Lung (tissue), 12 donors: ENCODE data around the gene JAG2. TPM values are rescaled to one million over a fixed set of nuclear protein-coding genes. Genes with fewer than 3 reads are reported as not detected.
A peak's percentile ranks its signal among the peaks of the same experiment; 100 is the strongest.

Experiments used
- ATAC-seq: fragments of 200-7000 bp; cut with Tn5 transposase; one replicate; pipeline ENCODE4 v1.9.1; 2020; ENCODE audit warnings: moderate number of reproducible peaks; ENCODE audit not compliant: insufficient read depth, low FRiP score
- DNase-seq, 3 donors: peaks; one replicate each; pipeline ENCODE4 v3.0.0-alpha.2; 2013 to 2017
- H3K27ac ChIP-seq, 2 donors: one replicate each; pipeline ENCODE4 v1.5.1; 2013; ENCODE audit warnings: mild to moderate bottlenecking in 2 of 2, moderate library complexity in 2 of 2, control low read depth in 1 of 2, inconsistent platforms in 1 of 2, low read depth in 1 of 2, low read length in 1 of 2
- H3K27me3 ChIP-seq, 3 donors: one replicate each; pipeline ENCODE4 v1.5.1; 2013; ENCODE audit warnings: low read length in 2 of 3; ENCODE audit not compliant: control insufficient read depth in 3 of 3, insufficient read depth in 3 of 3
- H3K36me3 ChIP-seq, 4 donors: one replicate each; pipeline ENCODE4 v1.5.1; 2013; ENCODE audit warnings: low read length in 4 of 4, mild to moderate bottlenecking in 1 of 4, moderate library complexity in 1 of 4; ENCODE audit not compliant: control insufficient read depth in 4 of 4, insufficient read depth in 4 of 4
- H3K4me1 ChIP-seq, 5 donors: one replicate each; pipeline ENCODE4 v1.5.1; 2013; ENCODE audit warnings: low read length in 5 of 5, mild to moderate bottlenecking in 2 of 5, moderate library complexity in 1 of 5; ENCODE audit not compliant: control insufficient read depth in 5 of 5, insufficient read depth in 5 of 5
- H3K4me3 ChIP-seq: one replicate; pipeline ENCODE4 v1.5.1; 2013; ENCODE audit warnings: mild to moderate bottlenecking, control low read depth, moderate library complexity
- H3K9ac ChIP-seq, 2 donors: one replicate each; pipeline ENCODE4 v1.5.1; 2013; ENCODE audit warnings: low read length in 2 of 2, control low read depth in 1 of 2; ENCODE audit not compliant: insufficient read depth in 1 of 2
- H3K9me3 ChIP-seq, 4 donors: one replicate each; pipeline ENCODE4 v1.5.1; 2013; ENCODE audit warnings: low read length in 3 of 4, mild to moderate bottlenecking in 1 of 4, moderate library complexity in 1 of 4; ENCODE audit not compliant: control insufficient read depth in 4 of 4, insufficient read depth in 3 of 4
- CTCF ChIP-seq: IDR thresholded peaks from 2 replicates; pipeline ENCODE4 v1.5.1; 2012; ENCODE audit warnings: mild to moderate bottlenecking; ENCODE audit errors: control extremely low read depth, extremely low read depth
- WGBS, 2 donors: extraction: QIAGEN DNeasy Blood & Tissue Kit; methylation state at CpG; one replicate each; pipeline ENCODE4 v1.1.7; 2013; 5-methylcytosine and 5-hydroxymethylcytosine counted together
- polyA plus RNA-seq, 2 donors: library from polyadenylated mRNA; stranded (reverse); fragments of 200-250 nt; gene quantifications; one replicate each; pipeline ENCODE4 v1.2.1, GENCODE V29; 2013
- total RNA-seq, 2 donors: library from RNA; depleted of rRNA in 1 of 2; stranded (reverse); fragments of >200 nt in 1 of 2; gene quantifications; one replicate each; pipeline ENCODE4 v1.2.1, GENCODE V29; 2014 to 2021
- donor health status: control.
- donor health status: control.
- donor health status: Bipolar disorder and iron deficiency.
- donor health status: healthy.
- donor health status: DM: yes; HTN: yes; CAD: no.

JAG2 gene
- total and polyA plus RNA-seq, 4 donors, result 14.1 to 35.1 (median 27.8) TPM

- WGBS, 2 donors, result 52 to 57% methylated on average over 16 to 18 of the region's 18 CpGs
- ATAC-seq, result peak; percentile 29
- Histone ChIP-seq H3K4me1 (peaks cover 0 to 10% (median 0%) of the 10 kb centered on the region in 5 donors), H3K27ac (peak overlapping the region; percentile 11 to 41), H3K4me3 (no peak overlapping the region), H3K27me3 (no peaks in the 10 kb centered on the region), H3K36me3 (peaks cover 0 to 20% (median 0%) of the 10 kb centered on the region in 4 donors), H3K9me3 (no peaks in the 10 kb centered on the region), H3K9ac (no peak overlapping the region)
- TF ChIP-seq CTCF, result no peak
- peak in 1 of 3 donors; percentile 36 for DNase-seq
These were observed 15.2 kb downstream of the JAG2 start for GRCh38 chr14:105153331-105153731.

GRCh38 chr14:105152794-105153241 is 15.8 kb downstream of the JAG2 start:
- DNase-seq (no peak), ATAC-seq (no peak)
- Histone ChIP-seq H3K4me3 (no peak overlapping the region), H3K27ac (peak overlapping the region in 1 of 2 donors; percentile 41), H3K9ac (no peak overlapping the region), H3K4me1 (peaks cover 0 to 10% (median 0%) of the 10 kb centered on the region in 5 donors), H3K36me3 (peaks cover 0 to 25% (median 0%) of the 10 kb centered on the region in 4 donors), H3K9me3 (no peaks in the 10 kb centered on the region), H3K27me3 (no peaks in the 10 kb centered on the region)
- WGBS, 2 donors, result 56 to 61% methylated on average over 14 of the region's 14 CpGs
- no peak for TF ChIP-seq CTCF

- H3K27me3 ChIP-seq, result no peaks in the 10 kb centered on the region
- TF ChIP-seq CTCF, result no peak
- H3K9ac ChIP-seq, result no peak overlapping the region
- DNase-seq (no peak), ATAC-seq (no peak)
- H3K27ac ChIP-seq, result peak overlapping the region in 1 of 2 donors; percentile 35
- peaks cover 0 to 10% (median 0%) of the 10 kb centered on the region in 5 donors for H3K4me1 ChIP-seq
- peaks cover 0 to 25% (median 0%) of the 10 kb centered on the region in 4 donors for H3K36me3 ChIP-seq
- no peak overlapping the region for H3K4me3 ChIP-seq
- H3K9me3 ChIP-seq, result no peaks in the 10 kb centered on the region
- WGBS, 2 donors, result 91% methylated on average over 44 of the region's 44 CpGs
These were observed 16.5 kb downstream of the JAG2 start for GRCh38 chr14:105151838-105152793.
